GM19239 (cell line): ENCODE data around the gene SCP2.

ENCODE experiments used
- DNase-seq: peaks from one replicate; pipeline ENCODE4 v3.0.0; 2011; ENCODE audit warnings: low spot score; ENCODE audit not compliant: insufficient read length
- FAIRE-seq: peaks from 2 replicates; lab custom pipeline; 2011; peaks lifted over from hg19 to GRCh38; lab: Jason Lieb, UNC

The SCP2 gene

GRCh38 chr1:53062708-53063591, 135.9 kb downstream of the SCP2 start:
- DNase-seq (no peak), FAIRE-seq (no peak)

GRCh38 chr1:53063744-53064515, 136.9 kb downstream of the SCP2 start:
- FAIRE-seq = no peak

GRCh38 chr1:53065391-53065790, 138.3 kb downstream of the SCP2 start:
- DNase-seq (no peak), FAIRE-seq (no peak)

More at GRCh38 chr1:53063744-53064515, 136.9 kb downstream of the SCP2 start:
- DNase-seq = no peak

GRCh38 chr1:53066488-53066887, 139.4 kb downstream of the SCP2 start:
- no peak for DNase-seq
- FAIRE-seq = no peak

- no peak for DNase-seq
- no peak for FAIRE-seq
These were observed 140.0 kb downstream of the SCP2 start for GRCh38 chr1:53066891-53067738.

GRCh38 chr1:53067886-53068285, 140.8 kb downstream of the SCP2 start:
- FAIRE-seq (no peak), DNase-seq (no peak)

- no peak for FAIRE-seq
These were observed 141.4 kb downstream of the SCP2 start for GRCh38 chr1:53068314-53069099.

GRCh38 chr1:53069265-53069662, 142.2 kb downstream of the SCP2 start:
- FAIRE-seq = no peak
- DNase-seq = no peak

More at GRCh38 chr1:53068314-53069099, 141.4 kb downstream of the SCP2 start:
- DNase-seq = no peak

- DNase-seq (no peak), FAIRE-seq (no peak)
These were observed 142.7 kb downstream of the SCP2 start for GRCh38 chr1:53069663-53070327.

GRCh38 chr1:53070621-53071020, 143.5 kb downstream of the SCP2 start:
- DNase-seq (no peak), FAIRE-seq (no peak)

GRCh38 chr1:53071167-53071865, 144.2 kb downstream of the SCP2 start:
- FAIRE-seq (no peak), DNase-seq (no peak)

- no peak for FAIRE-seq
- DNase-seq = no peak
These were observed 144.8 kb downstream of the SCP2 start for GRCh38 chr1:53071915-53072314.

GRCh38 chr1:53073287-53073686, 146.2 kb downstream of the SCP2 start:
- FAIRE-seq (no peak), DNase-seq (no peak)

- FAIRE-seq (no peak), DNase-seq (no peak)
These were observed 146.8 kb downstream of the SCP2 start for GRCh38 chr1:53073868-53074311.

- no peak for FAIRE-seq
- DNase-seq = no peak
These were observed 147.5 kb downstream of the SCP2 start for GRCh38 chr1:53074313-53075154.

GRCh38 chr1:53075206-53075605, 148.1 kb downstream of the SCP2 start:
- FAIRE-seq (no peak), DNase-seq (no peak)

GRCh38 chr1:53075761-53076163, 148.7 kb downstream of the SCP2 start:
- no peak for DNase-seq
- no peak for FAIRE-seq

GRCh38 chr1:53076165-53076564, 149.1 kb downstream of the SCP2 start:
- FAIRE-seq = no peak

More at GRCh38 chr1:53076165-53076564, 149.1 kb downstream of the SCP2 start:
- DNase-seq = no peak
